HEK293 (cell line): ENCODE results near the gene TNFRSF1A.

Experiments
- CTCF ChIA-PET: fragments of 350-600 bp; formaldehyde crosslinking; extraction: SDS; loops from one replicate; lab custom pipeline; 2021; ENCODE audit warnings: antibody characterized with exemption; lab: Yijun Ruan, JAX
- POLR2A ChIA-PET: fragments of 300-600 bp; formaldehyde crosslinking; extraction: SDS; loops from one replicate; lab custom pipeline; 2020; ENCODE audit warnings: antibody characterized with exemption, inconsistent platforms; lab: Yijun Ruan, JAX
- H3K27ac ChIP-seq: fragments of 200-500 bp; sonication (Bioruptor generic); 2 replicates; pipeline ENCODE4 v1.5.1; 2014; ENCODE audit warnings: low read depth, low read length, control low read depth, inconsistent platforms; ENCODE audit errors: extremely low read depth
- H3K36me3 ChIP-seq, 2 experiments: fragments of 200-500 bp in 1 of 2; sonication (Bioruptor generic) in 1 of 2; 1 replicate in 1 of 2; 2 replicates in 1 of 2; pipeline ENCODE4 v1.5.1; 2014 to 2017; ENCODE audit warnings: inconsistent platforms in 2 of 2, low read length in 2 of 2; ENCODE audit not compliant: control insufficient read depth in 2 of 2, insufficient read depth in 1 of 2
- H3K4me1 ChIP-seq: fragments of 200-500 bp; sonication (Bioruptor generic); 2 replicates; pipeline ENCODE4 v1.5.1; 2014; ENCODE audit warnings: mild to moderate bottlenecking, low read length, inconsistent platforms; ENCODE audit not compliant: control insufficient read depth, insufficient read depth
- H3K4me3 ChIP-seq: 2 replicates; pipeline ENCODE4 v1.5.1; 2011; ENCODE audit warnings: low read depth, mild to moderate bottlenecking, control low read depth, low read length, moderate library complexity
- H3K9me3 ChIP-seq: fragments of 200-500 bp; sonication (Bioruptor generic); 2 replicates; pipeline ENCODE4 v1.5.1; 2014; ENCODE audit warnings: low read depth, low read length, inconsistent platforms; ENCODE audit not compliant: control insufficient read depth, insufficient read depth
- HOXC10 ChIP-seq: sonication (generic); formaldehyde crosslinking; IDR thresholded peaks from 2 replicates; pipeline ENCODE4 v1.8.1; 2023; ENCODE audit warnings: mild to moderate bottlenecking, missing genetic modification reagents
- TSHZ1 ChIP-seq: fragments of 450-650 bp; formaldehyde crosslinking; IDR thresholded peaks from 2 replicates; pipeline ENCODE4 v1.5.1; 2016; ENCODE audit warnings: missing biosample characterization, missing genetic modification characterization, borderline replicate concordance
- ZBTB10 ChIP-seq: fragments of 450-650 bp; formaldehyde crosslinking; IDR thresholded peaks from 2 replicates; pipeline ENCODE4 v1.5.1; 2016; ENCODE audit warnings: missing biosample characterization, missing genetic modification characterization
- ZBTB11 ChIP-seq: fragments of 450-650 bp; formaldehyde crosslinking; conservative IDR thresholded peaks from 2 replicates; pipeline ENCODE4 v1.5.1; 2016; ENCODE audit warnings: low read depth, missing biosample characterization, missing genetic modification characterization
- ZBTB8A ChIP-seq: fragments of 450-650 bp; formaldehyde crosslinking; IDR thresholded peaks from 2 replicates; pipeline ENCODE4 v1.5.1; 2016; ENCODE audit warnings: missing biosample characterization, missing genetic modification characterization
- ZNF169 ChIP-seq: fragments of 450-650 bp; formaldehyde crosslinking; IDR thresholded peaks from 2 replicates; pipeline ENCODE4 v1.5.1; 2016; ENCODE audit warnings: missing biosample characterization, missing genetic modification characterization
- ZNF585B ChIP-seq: fragments of 450-650 bp; formaldehyde crosslinking; IDR thresholded peaks from 2 replicates; pipeline ENCODE4 v1.5.1; 2016; ENCODE audit warnings: missing biosample characterization, missing genetic modification characterization
- ZNF830 ChIP-seq: fragments of 450-650 bp; IDR thresholded peaks from 2 replicates; pipeline ENCODE4 v1.5.0; 2018; ENCODE audit warnings: missing biosample characterization, missing genetic modification characterization, low read depth, mild to moderate bottlenecking, moderate library complexity
- ZSCAN18 ChIP-seq: fragments of 450-650 bp; formaldehyde crosslinking; IDR thresholded peaks from 2 replicates; pipeline ENCODE4 v1.5.1; 2016; ENCODE audit warnings: missing biosample characterization, missing genetic modification characterization
- ZSCAN23 ChIP-seq: fragments of 450-650 bp; formaldehyde crosslinking; IDR thresholded peaks from 2 replicates; pipeline ENCODE4 v1.5.1; 2016; ENCODE audit warnings: missing biosample characterization, missing genetic modification characterization
- TF ChIP-seq, protein P1 (sequence below): fragments of 450-650 bp; formaldehyde crosslinking; IDR thresholded peaks from 2 replicates; pipeline ENCODE4 v1.5.1; 2016; ENCODE audit warnings: missing biosample characterization, missing genetic modification characterization
- TF ChIP-seq, protein P2 (sequence below): fragments of 450-650 bp; formaldehyde crosslinking; IDR thresholded peaks from 2 replicates; pipeline ENCODE4 v1.5.1; 2016; ENCODE audit warnings: missing biosample characterization, missing genetic modification characterization
- TF ChIP-seq, protein P3 (sequence below): sonication (generic); formaldehyde crosslinking; IDR thresholded peaks from 2 replicates; pipeline ENCODE4 v1.8.1; 2022; ENCODE audit warnings: mild to moderate bottlenecking, moderate library complexity, missing genetic modification reagents

Gene TNFRSF1A

GRCh38 chr12:6382982-6383381 lies 41.1 kb upstream of the TNFRSF1A start (continued):
- TF ChIP-seq ZNF169 (tag by site-specific recombination) (no peak), ZNF585B (tag by site-specific recombination) (no peak), ZNF830 (no peak)
- TF ChIP-seq, protein P1, sequence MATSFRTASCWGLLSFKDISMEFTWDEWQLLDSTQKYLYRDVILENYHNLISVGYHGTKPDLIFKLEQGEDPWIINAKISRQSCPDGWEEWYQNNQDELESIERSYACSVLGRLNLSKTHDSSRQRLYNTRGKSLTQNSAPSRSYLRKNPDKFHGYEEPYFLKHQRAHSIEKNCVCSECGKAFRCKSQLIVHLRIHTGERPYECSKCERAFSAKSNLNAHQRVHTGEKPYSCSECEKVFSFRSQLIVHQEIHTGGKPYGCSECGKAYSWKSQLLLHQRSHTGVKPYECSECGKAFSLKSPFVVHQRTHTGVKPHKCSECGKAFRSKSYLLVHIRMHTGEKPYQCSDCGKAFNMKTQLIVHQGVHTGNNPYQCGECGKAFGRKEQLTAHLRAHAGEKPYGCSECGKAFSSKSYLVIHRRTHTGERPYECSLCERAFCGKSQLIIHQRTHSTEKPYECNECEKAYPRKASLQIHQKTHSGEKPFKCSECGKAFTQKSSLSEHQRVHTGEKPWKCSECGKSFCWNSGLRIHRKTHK (tag by site-specific recombination), result no peak
- TF ChIP-seq, protein P2, sequence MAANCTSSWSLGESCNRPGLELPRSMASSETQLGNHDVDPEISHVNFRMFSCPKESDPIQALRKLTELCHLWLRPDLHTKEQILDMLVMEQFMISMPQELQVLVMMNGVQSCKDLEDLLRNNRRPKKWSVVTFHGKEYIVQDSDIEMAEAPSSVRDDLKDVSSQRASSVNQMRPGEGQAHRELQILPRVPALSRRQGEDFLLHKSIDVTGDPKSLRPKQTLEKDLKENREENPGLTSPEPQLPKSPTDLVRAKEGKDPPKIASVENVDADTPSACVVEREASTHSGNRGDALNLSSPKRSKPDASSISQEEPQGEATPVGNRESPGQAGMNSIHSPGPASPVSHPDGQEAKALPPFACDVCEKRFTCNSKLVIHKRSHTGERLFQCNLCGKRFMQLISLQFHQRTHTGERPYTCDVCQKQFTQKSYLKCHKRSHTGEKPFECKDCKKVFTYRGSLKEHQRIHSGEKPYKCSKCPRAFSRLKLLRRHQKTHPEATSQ (tag by site-specific recombination), result no peak
- TF ChIP-seq, protein P3, sequence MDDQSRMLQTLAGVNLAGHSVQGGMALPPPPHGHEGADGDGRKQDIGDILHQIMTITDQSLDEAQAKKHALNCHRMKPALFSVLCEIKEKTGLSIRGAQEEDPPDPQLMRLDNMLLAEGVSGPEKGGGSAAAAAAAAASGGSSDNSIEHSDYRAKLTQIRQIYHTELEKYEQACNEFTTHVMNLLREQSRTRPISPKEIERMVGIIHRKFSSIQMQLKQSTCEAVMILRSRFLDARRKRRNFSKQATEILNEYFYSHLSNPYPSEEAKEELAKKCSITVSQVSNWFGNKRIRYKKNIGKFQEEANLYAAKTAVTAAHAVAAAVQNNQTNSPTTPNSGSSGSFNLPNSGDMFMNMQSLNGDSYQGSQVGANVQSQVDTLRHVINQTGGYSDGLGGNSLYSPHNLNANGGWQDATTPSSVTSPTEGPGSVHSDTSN, result no peak

DNA sequence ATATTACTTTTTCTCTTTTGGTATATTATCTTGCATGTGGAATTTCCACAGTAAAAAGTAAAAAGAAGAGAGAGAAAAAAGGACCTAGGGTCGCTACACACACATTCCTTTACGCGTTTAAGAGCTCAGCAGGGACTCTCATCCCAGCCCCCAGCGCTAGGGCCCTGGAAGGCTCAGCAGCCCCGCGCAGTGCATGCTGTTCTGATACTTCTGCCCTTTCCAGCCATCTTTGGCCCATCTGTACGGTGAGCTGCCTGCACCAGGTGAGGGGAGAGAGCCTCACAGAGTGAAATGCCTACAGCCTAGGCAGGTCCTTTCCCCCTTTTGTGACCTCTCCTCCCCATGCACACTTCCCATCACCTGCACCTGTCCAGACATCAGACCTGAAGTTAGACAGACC lies 40.5 kb upstream of the TNFRSF1A start:
- no peak for TF ChIP-seq ZSCAN23
- TF ChIP-seq ZBTB11, result no peak
- no peak for TF ChIP-seq ZBTB10 (tag by site-specific recombination)
- TF ChIP-seq ZSCAN18 (tag by site-specific recombination), result no peak
- no peak for TF ChIP-seq ZBTB8A (tag by site-specific recombination)
- TF ChIP-seq TSHZ1 (tag by site-specific recombination), result no peak
- TF ChIP-seq HOXC10 (CRISPR knock-in tag), result no peak
- H3K4me3 ChIP-seq, result no peak overlapping the region
- H3K9me3 ChIP-seq, result no peaks in the 10 kb centered on the region
- POLR2A ChIA-PET, result no interaction called here
- no peaks in the 10 kb centered on the region for H3K4me1 ChIP-seq
- no peaks in the 10 kb centered on the region for H3K36me3 ChIP-seq
- no peak overlapping the region for H3K27ac ChIP-seq
- CTCF ChIA-PET, result interaction anchor here (0.5 to 1.0 kb wide), 5 partner anchors 47 to 156 kb away, joined by 3 to 4 read pairs (median 3); no protein-coding TSS in a partner anchor
